Measurements from ENCODE around the gene SEC31A.

SEC31A gene

DNA sequence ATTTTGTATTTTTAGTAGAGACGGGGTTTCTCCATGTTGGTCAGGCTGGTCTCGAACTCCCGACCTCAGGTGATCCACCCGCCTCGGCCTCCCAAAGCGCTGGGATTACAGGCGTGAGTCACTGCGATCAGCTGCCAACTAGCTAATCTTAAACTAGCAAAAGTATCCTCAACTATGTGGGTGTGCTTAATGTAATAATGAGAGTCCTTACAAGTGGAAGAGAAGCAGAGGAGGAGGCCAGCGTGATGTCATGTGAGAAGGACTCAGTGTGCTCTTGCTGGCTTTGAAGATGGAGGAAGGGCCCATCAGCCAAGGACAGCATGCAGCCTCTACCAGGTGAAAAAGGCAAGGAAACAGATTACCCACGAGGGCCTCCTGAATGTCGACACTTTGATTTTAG is 111.9 kb downstream of the SEC31A start:
- no peak overlapping the region for H3K4me3 ChIP-seq (ENCODE audit: low read depth, low read length)
- DNase-seq (ENCODE audit: low read depth) = no peak
- TF ChIP-seq, protein P1, sequence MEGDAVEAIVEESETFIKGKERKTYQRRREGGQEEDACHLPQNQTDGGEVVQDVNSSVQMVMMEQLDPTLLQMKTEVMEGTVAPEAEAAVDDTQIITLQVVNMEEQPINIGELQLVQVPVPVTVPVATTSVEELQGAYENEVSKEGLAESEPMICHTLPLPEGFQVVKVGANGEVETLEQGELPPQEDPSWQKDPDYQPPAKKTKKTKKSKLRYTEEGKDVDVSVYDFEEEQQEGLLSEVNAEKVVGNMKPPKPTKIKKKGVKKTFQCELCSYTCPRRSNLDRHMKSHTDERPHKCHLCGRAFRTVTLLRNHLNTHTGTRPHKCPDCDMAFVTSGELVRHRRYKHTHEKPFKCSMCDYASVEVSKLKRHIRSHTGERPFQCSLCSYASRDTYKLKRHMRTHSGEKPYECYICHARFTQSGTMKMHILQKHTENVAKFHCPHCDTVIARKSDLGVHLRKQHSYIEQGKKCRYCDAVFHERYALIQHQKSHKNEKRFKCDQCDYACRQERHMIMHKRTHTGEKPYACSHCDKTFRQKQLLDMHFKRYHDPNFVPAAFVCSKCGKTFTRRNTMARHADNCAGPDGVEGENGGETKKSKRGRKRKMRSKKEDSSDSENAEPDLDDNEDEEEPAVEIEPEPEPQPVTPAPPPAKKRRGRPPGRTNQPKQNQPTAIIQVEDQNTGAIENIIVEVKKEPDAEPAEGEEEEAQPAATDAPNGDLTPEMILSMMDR (IDR thresholded peaks at IDR 0.05; ENCODE audit: insufficient read depth, low read depth, low read length, missing control alignments) = no peak

DNA sequence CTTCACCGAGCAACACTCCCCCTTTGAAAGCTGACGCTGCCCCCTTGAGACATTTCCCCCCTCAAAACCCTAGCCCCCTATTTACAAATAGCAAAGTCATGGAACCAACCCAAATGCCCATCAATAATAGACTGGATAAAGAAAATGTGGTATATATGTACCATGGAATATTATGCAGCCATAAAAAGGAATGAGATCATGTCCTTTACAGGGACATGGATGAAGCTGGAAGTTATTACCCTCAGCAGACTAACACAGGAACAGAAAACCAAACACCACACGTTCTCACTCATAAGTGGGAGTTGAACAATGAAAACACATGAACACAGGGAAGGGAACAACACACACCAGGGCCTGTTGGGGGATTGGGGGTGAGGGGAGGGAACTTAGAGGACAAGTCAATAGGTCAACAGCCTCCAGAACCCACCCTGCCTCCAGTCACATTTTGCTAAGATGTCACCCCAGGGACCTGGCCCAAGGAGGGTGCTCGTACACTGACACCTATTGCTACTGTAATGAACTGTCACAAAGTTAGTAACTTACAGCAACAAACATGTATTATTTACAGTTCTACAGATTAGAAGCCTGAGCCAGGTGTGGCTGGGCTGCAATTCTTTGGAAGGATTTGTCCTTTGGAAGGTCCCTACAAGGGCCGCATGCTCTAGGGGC is 113.0 kb downstream of the SEC31A start:
- TF ChIP-seq, protein P1 (IDR thresholded peaks at IDR 0.05; ENCODE audit: insufficient read depth, low read depth, low read length, missing control alignments) = no peak
- no peak for DNase-seq (ENCODE audit: low read depth)

DNA sequence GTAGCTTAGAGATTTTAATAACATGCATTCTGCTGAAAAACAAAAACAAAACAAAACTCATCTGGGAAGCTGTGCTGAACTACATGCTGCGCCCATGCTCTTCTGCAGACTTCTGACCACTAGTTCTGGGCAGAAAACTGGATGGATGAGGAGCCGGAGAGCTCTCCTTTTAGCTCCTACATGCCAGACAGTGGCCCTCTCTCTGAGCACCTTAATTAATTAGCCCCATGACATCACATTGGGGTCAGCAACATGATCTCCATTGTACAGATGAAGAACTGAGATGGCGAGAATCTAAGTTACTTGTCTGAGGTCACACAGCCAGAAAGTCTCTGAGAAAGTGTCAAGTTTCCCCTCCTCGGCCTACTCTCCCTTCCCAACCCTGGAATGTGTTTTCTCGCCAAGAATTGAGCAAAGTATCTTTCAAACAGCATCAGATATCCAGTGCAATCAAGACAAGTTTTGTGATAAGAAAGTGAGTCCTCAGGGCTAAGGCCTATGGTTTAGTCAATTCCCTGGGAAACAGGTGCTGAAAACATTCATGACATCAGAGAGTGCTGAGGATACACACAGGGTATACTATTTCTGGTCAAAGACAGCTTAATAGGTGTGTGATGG is 113.9 kb downstream of the SEC31A start:
- no peak overlapping the region for H3K4me3 ChIP-seq (ENCODE audit: low read depth, low read length)
- DNase-seq (ENCODE audit: low read depth) = no peak
- TF ChIP-seq, protein P1 (IDR thresholded peaks at IDR 0.05; ENCODE audit: insufficient read depth, low read depth, low read length, missing control alignments) = no peak

More for the DNA sequence above, 113.0 kb downstream of the SEC31A start:
- no peak overlapping the region for H3K4me3 ChIP-seq (ENCODE audit: low read depth, low read length)

DNA sequence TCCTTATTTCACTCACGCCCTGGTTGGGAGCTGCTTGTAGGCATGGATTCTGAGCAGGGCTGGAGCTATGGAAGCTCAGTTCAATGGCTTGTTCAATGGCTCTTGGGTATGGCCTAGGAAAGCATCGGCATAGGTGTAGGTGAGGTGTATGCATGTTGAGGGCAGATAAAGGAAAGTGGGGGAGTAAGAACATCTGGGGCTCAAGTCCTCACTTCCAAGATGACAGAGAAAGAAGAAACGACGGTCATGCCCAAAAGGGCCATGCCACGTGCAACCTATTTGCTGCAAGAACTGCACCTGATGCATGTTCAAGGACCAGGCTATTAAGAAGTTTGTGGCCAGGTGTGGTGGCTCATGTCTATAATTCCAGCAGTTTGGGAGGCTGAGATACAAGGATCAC is 115.7 kb downstream of the SEC31A start:
- H3K4me3 ChIP-seq (ENCODE audit: low read depth, low read length) = no peak overlapping the region
- TF ChIP-seq, protein P1 (IDR thresholded peaks at IDR 0.05; ENCODE audit: insufficient read depth, low read depth, low read length, missing control alignments) = no peak
- no peak for DNase-seq (ENCODE audit: low read depth)

DNA sequence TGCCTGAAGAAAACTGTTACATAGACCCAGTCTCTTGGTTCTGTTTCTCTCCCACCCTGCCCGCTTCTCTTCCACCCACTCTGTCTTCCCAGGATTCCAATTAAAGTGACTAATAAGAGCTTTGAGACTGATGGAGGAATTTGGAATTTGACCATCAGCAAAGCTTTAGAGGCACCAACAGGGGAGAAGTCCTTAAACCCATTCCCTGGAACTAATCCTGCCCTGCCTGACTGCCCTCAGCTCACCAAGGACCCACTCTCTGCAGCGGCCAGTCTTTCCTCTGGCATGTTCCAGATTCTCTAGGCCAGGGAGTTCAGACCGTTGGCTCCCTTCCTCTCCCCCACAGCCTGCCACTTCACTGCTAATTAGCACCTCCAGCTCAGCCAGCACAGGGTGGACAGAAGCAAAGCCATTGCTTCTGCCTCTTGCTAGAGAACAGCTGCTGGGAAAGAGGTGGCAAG is 116.2 kb downstream of the SEC31A start:
- H3K4me3 ChIP-seq (ENCODE audit: low read depth, low read length) = no peak overlapping the region
- TF ChIP-seq, protein P1 (IDR thresholded peaks at IDR 0.05; ENCODE audit: insufficient read depth, low read depth, low read length, missing control alignments) = no peak
- no peak for DNase-seq (ENCODE audit: low read depth)

DNA sequence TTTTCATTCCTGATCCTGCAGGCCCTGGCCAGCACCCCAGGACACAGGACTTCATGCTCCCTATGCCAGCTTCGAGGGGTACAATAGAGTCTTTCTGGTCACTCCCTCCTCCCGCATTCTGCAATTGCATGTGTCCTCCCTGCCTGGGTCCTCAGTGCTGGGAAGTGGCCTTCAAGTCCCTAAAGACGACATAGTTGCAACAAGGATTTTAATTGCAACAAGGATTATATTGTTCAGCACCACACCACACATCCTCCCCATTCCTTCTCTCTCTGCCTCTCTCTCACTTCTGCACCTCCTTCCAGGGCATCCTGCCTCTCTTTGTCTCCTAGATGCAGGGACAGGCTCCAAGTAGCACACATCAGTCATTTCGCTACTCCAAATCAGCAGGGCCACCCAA is 117.9 kb downstream of the SEC31A start:
- DNase-seq (ENCODE audit: low read depth) = no peak
- TF ChIP-seq, protein P1 (IDR thresholded peaks at IDR 0.05; ENCODE audit: insufficient read depth, low read depth, low read length, missing control alignments) = no peak
- no peak overlapping the region for H3K4me3 ChIP-seq (ENCODE audit: low read depth, low read length)

Data from GM12865 (cell line).